Measurements from ENCODE around the gene AMBRA1.

DNA sequence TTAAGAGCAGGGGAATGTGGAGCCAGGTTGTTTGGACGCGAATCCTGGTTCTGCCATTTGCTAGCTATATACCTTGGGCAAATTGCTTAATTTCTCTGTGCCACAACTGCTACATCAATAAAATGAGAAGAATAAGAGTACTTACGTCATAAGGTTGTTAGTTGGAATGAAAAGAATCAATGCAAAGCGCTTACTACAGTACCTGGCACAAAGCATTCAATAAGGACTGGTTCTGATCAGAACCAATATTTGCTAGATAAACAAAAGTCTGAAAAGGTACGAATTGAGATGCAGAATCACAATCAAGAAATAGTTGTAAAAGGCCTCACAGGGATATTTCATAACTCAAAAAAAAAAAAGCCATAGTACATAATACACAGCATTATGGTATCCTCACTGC, 11.2 kb downstream of the AMBRA1 start:
- TF ChIP-seq, protein P1, sequence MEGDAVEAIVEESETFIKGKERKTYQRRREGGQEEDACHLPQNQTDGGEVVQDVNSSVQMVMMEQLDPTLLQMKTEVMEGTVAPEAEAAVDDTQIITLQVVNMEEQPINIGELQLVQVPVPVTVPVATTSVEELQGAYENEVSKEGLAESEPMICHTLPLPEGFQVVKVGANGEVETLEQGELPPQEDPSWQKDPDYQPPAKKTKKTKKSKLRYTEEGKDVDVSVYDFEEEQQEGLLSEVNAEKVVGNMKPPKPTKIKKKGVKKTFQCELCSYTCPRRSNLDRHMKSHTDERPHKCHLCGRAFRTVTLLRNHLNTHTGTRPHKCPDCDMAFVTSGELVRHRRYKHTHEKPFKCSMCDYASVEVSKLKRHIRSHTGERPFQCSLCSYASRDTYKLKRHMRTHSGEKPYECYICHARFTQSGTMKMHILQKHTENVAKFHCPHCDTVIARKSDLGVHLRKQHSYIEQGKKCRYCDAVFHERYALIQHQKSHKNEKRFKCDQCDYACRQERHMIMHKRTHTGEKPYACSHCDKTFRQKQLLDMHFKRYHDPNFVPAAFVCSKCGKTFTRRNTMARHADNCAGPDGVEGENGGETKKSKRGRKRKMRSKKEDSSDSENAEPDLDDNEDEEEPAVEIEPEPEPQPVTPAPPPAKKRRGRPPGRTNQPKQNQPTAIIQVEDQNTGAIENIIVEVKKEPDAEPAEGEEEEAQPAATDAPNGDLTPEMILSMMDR (IDR thresholded peaks at IDR 0.05) = no peak
- TF ChIP-seq POLR2A (IDR thresholded peaks at IDR 0.05; ENCODE audit: low read depth) = no peak
